ENCODE measurements around the gene RPS15.

The RPS15 gene

GRCh38 chr19:1468821-1469254 is 30.6 kb downstream of the RPS15 start:
- no peaks in the 10 kb centered on the region for H3K9me2 ChIP-seq (ENCODE audit: low read depth, low read length)
- H3K79me2 ChIP-seq (ENCODE audit: insufficient read depth, low read length), result no peaks in the 10 kb centered on the region
- no peaks in the 10 kb centered on the region for H4K20me1 ChIP-seq (ENCODE audit: insufficient read depth, low read length)
- H3K9ac ChIP-seq (ENCODE audit: low read length), result no peak overlapping the region
- no peaks in the 10 kb centered on the region for H3F3A ChIP-seq (ENCODE audit: insufficient read depth, low read length)
- H3K9me3 ChIP-seq (ENCODE audit: low read length), result no peaks in the 10 kb centered on the region
- peaks cover 22% of the 10 kb centered on the region; the same call in 1 of the 2 replicates for H3K27me3 ChIP-seq (ENCODE audit: insufficient read depth, low read length)
- no peak overlapping the region for H3K4me2 ChIP-seq (ENCODE audit: low read length)
- H2AFZ ChIP-seq (ENCODE audit: low read length), result no peak overlapping the region
- no peak for TF ChIP-seq EZH2 (IDR thresholded peaks at IDR 0.05; ENCODE audit: borderline replicate concordance, low read length)
- no peaks in the 10 kb centered on the region for H3K36me3 ChIP-seq (ENCODE audit: insufficient read depth, low read length)
- H3K27ac ChIP-seq (ENCODE audit: low read depth, low read length, poor library complexity, severe bottlenecking), result no peak overlapping the region
- no peak overlapping the region for H3K4me3 ChIP-seq (ENCODE audit: low read depth, low read length, poor library complexity, severe bottlenecking)
- peaks cover 11% of the 10 kb centered on the region for H3K4me1 ChIP-seq (ENCODE audit: insufficient read depth, low read length, severe bottlenecking)

- peaks cover 22% of the 10 kb centered on the region; the same call in 1 of the 2 replicates for H3K27me3 ChIP-seq (ENCODE audit: insufficient read depth, low read length)
- no peak overlapping the region for H3K4me2 ChIP-seq (ENCODE audit: low read length)
- no peak overlapping the region for H2AFZ ChIP-seq (ENCODE audit: low read length)
- H3K4me1 ChIP-seq (ENCODE audit: insufficient read depth, low read length, severe bottlenecking), result peaks cover 11% of the 10 kb centered on the region
- H3K4me3 ChIP-seq (ENCODE audit: low read depth, low read length, poor library complexity, severe bottlenecking), result no peak overlapping the region
- TF ChIP-seq EZH2 (IDR thresholded peaks at IDR 0.05; ENCODE audit: borderline replicate concordance, low read length), result no peak
- H3K36me3 ChIP-seq (ENCODE audit: insufficient read depth, low read length), result no peaks in the 10 kb centered on the region
- H3K9me3 ChIP-seq (ENCODE audit: low read length), result no peaks in the 10 kb centered on the region
- H4K20me1 ChIP-seq (ENCODE audit: insufficient read depth, low read length), result no peaks in the 10 kb centered on the region
- H3K27ac ChIP-seq (ENCODE audit: low read depth, low read length, poor library complexity, severe bottlenecking), result no peak overlapping the region
- no peaks in the 10 kb centered on the region for H3K79me2 ChIP-seq (ENCODE audit: insufficient read depth, low read length)
- H3K9me2 ChIP-seq (ENCODE audit: low read depth, low read length), result no peaks in the 10 kb centered on the region
- H3K9ac ChIP-seq (ENCODE audit: low read length), result no peak overlapping the region
- H3F3A ChIP-seq (ENCODE audit: insufficient read depth, low read length), result no peaks in the 10 kb centered on the region
Observed at GRCh38 chr19:1469255-1470054, 31.3 kb downstream of the RPS15 start.

GRCh38 chr19:1470055-1470304 is 31.8 kb downstream of the RPS15 start:
- Histone ChIP-seq H3K9ac (ENCODE audit: low read length) (no peak overlapping the region), H3K79me2 (ENCODE audit: insufficient read depth, low read length) (no peaks in the 10 kb centered on the region), H3K4me2 (ENCODE audit: low read length) (no peak overlapping the region), H3K36me3 (ENCODE audit: insufficient read depth, low read length) (peaks cover 4% of the 10 kb centered on the region; the same call in 1 of the 2 replicates), H2AFZ (ENCODE audit: low read length) (no peak overlapping the region), H4K20me1 (ENCODE audit: insufficient read depth, low read length) (no peaks in the 10 kb centered on the region), H3F3A (ENCODE audit: insufficient read depth, low read length) (no peaks in the 10 kb centered on the region), H3K4me1 (ENCODE audit: insufficient read depth, low read length, severe bottlenecking) (peaks cover 11% of the 10 kb centered on the region), H3K27me3 (ENCODE audit: insufficient read depth, low read length) (peaks cover 22% of the 10 kb centered on the region; the same call in 1 of the 2 replicates), H3K27ac (ENCODE audit: low read depth, low read length, poor library complexity, severe bottlenecking) (no peak overlapping the region), H3K4me3 (ENCODE audit: low read depth, low read length, poor library complexity, severe bottlenecking) (no peak overlapping the region), H3K9me2 (ENCODE audit: low read depth, low read length) (no peaks in the 10 kb centered on the region), H3K9me3 (ENCODE audit: low read length) (no peaks in the 10 kb centered on the region)
- TF ChIP-seq EZH2 (IDR thresholded peaks at IDR 0.05; ENCODE audit: borderline replicate concordance, low read length) (no peak), CTCF (IDR thresholded peaks at IDR 0.05; ENCODE audit: low read length) (no peak)

GRCh38 chr19:1470305-1471009 is 32.3 kb downstream of the RPS15 start:
- no peak overlapping the region for H3K9ac ChIP-seq (ENCODE audit: low read length)
- H3K36me3 ChIP-seq (ENCODE audit: insufficient read depth, low read length), result peaks cover 7% of the 10 kb centered on the region; the same call in 1 of the 2 replicates
- H3K27me3 ChIP-seq (ENCODE audit: insufficient read depth, low read length), result peaks cover 22% of the 10 kb centered on the region; the same call in 1 of the 2 replicates
- H2AFZ ChIP-seq (ENCODE audit: low read length), result no peak overlapping the region
- H4K20me1 ChIP-seq (ENCODE audit: insufficient read depth, low read length), result no peaks in the 10 kb centered on the region
- TF ChIP-seq EZH2 (IDR thresholded peaks at IDR 0.05; ENCODE audit: borderline replicate concordance, low read length) (no peak), CTCF (IDR thresholded peaks at IDR 0.05; ENCODE audit: low read length) (no peak)
- H3K79me2 ChIP-seq (ENCODE audit: insufficient read depth, low read length), result no peaks in the 10 kb centered on the region
- no peaks in the 10 kb centered on the region for H3F3A ChIP-seq (ENCODE audit: insufficient read depth, low read length)
- H3K4me3 ChIP-seq (ENCODE audit: low read depth, low read length, poor library complexity, severe bottlenecking), result no peak overlapping the region
- no peak overlapping the region for H3K27ac ChIP-seq (ENCODE audit: low read depth, low read length, poor library complexity, severe bottlenecking)
- no peaks in the 10 kb centered on the region for H3K9me3 ChIP-seq (ENCODE audit: low read length)
- no peaks in the 10 kb centered on the region for H3K9me2 ChIP-seq (ENCODE audit: low read depth, low read length)
- H3K4me1 ChIP-seq (ENCODE audit: insufficient read depth, low read length, severe bottlenecking), result peaks cover 11% of the 10 kb centered on the region
- peak overlapping the region; percentile 18; the same call in 1 of the 2 replicates for H3K4me2 ChIP-seq (ENCODE audit: low read length)
